Liver (tissue), 9 donors: ENCODE data around the gene OR2AT4. TPM values are rescaled to one million over a fixed set of nuclear protein-coding genes. Genes with fewer than 3 reads are reported as not detected.

Experiments
- DNase-seq: peaks from one replicate; pipeline ENCODE4 v3.0.0-alpha.2; 2017; ENCODE audit warnings: low spot score
- H3K27ac ChIP-seq, 2 donors: one replicate each; pipeline ENCODE4 v1.7.0; 2013; ENCODE audit warnings: inconsistent platforms in 2 of 2, low read length in 2 of 2, control low read depth in 1 of 2, low read depth in 1 of 2, mild to moderate bottlenecking in 1 of 2
- H3K27me3 ChIP-seq, 4 donors: one replicate each; pipeline versions ENCODE4 v1.6.1 to v1.7.0; 2013; ENCODE audit warnings: low read length in 3 of 4, inconsistent platforms in 1 of 4, mild to moderate bottlenecking in 1 of 4, moderate library complexity in 1 of 4; ENCODE audit not compliant: control insufficient read depth in 4 of 4, insufficient read depth in 4 of 4
- H3K36me3 ChIP-seq, 4 donors: one replicate each; pipeline versions ENCODE4 v1.6.1 to v1.7.0; 2013; ENCODE audit warnings: low read length in 3 of 4, mild to moderate bottlenecking in 3 of 4, low read depth in 1 of 4, moderate library complexity in 1 of 4; ENCODE audit not compliant: control insufficient read depth in 4 of 4, insufficient read depth in 3 of 4
- H3K4me1 ChIP-seq, 4 donors: one replicate each; pipeline versions ENCODE4 v1.6.1 to v1.7.0; 2013; ENCODE audit warnings: low read length in 3 of 4, mild to moderate bottlenecking in 3 of 4, moderate library complexity in 1 of 4; ENCODE audit not compliant: control insufficient read depth in 4 of 4, insufficient read depth in 4 of 4
- H3K4me3 ChIP-seq, 3 donors: one replicate each; pipeline versions ENCODE4 v1.6.1 to v1.7.0; 2013; ENCODE audit warnings: low read length in 3 of 3, control low read depth in 1 of 3, low read depth in 1 of 3, mild to moderate bottlenecking in 1 of 3
- H3K9ac ChIP-seq, 2 donors: one replicate each; pipeline ENCODE4 v1.7.0; 2013; ENCODE audit warnings: low read length in 2 of 2, mild to moderate bottlenecking in 2 of 2, moderate library complexity in 2 of 2, control low read depth in 1 of 2, low read depth in 1 of 2
- H3K9me3 ChIP-seq, 4 donors: one replicate each; pipeline versions ENCODE4 v1.6.1 to v1.7.0; 2013; ENCODE audit warnings: low read length in 3 of 4; ENCODE audit not compliant: control insufficient read depth in 4 of 4
- ATF3 ChIP-seq: IDR thresholded peaks from 2 replicates; pipeline ENCODE4 v1.6.1; 2016; ENCODE audit warnings: antibody characterized with exemption
- CTCF ChIP-seq: fragments of 150-350 bp; IDR thresholded peaks from 2 replicates; pipeline ENCODE4 v1.5.1; 2017; ENCODE audit warnings: improper control_type of control experiment, low read depth, low read length; ENCODE audit not compliant: missing input control
- FOXA1 ChIP-seq: IDR thresholded peaks from 2 replicates; pipeline ENCODE4 v1.6.1; 2016; ENCODE audit warnings: antibody characterized with exemption
- FOXA2 ChIP-seq: IDR thresholded peaks from 2 replicates; pipeline ENCODE4 v1.6.1; 2016; ENCODE audit warnings: antibody characterized with exemption
- GABPA ChIP-seq, 2 donors: IDR thresholded peaks in 1 of 2; conservative IDR thresholded peaks in 1 of 2; 2 replicates each; pipeline ENCODE4 v1.6.1; 2016; ENCODE audit warnings: antibody characterized with exemption in 2 of 2, mild to moderate bottlenecking in 1 of 2, moderate library complexity in 1 of 2
- HNF4G ChIP-seq: IDR thresholded peaks from 2 replicates; pipeline ENCODE4 v1.6.1; 2016; ENCODE audit warnings: antibody characterized with exemption
- JUND ChIP-seq, 2 donors: IDR thresholded peaks; 2 replicates each; pipeline ENCODE4 v1.6.1; 2016; ENCODE audit warnings: antibody characterized with exemption in 2 of 2
- MAX ChIP-seq: IDR thresholded peaks from 2 replicates; pipeline ENCODE4 v1.6.1; 2016; ENCODE audit warnings: antibody characterized with exemption
- NR2F2 ChIP-seq: IDR thresholded peaks from 2 replicates; pipeline ENCODE4 v1.6.1; 2016; ENCODE audit warnings: antibody characterized with exemption
- RAD21 ChIP-seq, 2 donors: IDR thresholded peaks; 2 replicates each; pipeline ENCODE4 v1.6.1; 2016; ENCODE audit warnings: antibody characterized with exemption in 2 of 2, mild to moderate bottlenecking in 2 of 2
- REST ChIP-seq: IDR thresholded peaks from 2 replicates; pipeline ENCODE4 v1.6.1; 2016; ENCODE audit warnings: antibody characterized with exemption, mild to moderate bottlenecking
- RXRA ChIP-seq, 2 donors: IDR thresholded peaks; 2 replicates each; pipeline ENCODE4 v1.6.1; 2017 to 2018; ENCODE audit warnings: antibody characterized with exemption in 2 of 2, mild to moderate bottlenecking in 1 of 2
- SP1 ChIP-seq: IDR thresholded peaks from 2 replicates; pipeline ENCODE4 v1.6.1; 2018; ENCODE audit warnings: antibody characterized with exemption, mild to moderate bottlenecking
- ZBTB33 ChIP-seq: IDR thresholded peaks from 2 replicates; pipeline ENCODE4 v1.6.1; 2016; ENCODE audit warnings: antibody characterized with exemption
- WGBS: extraction: QIAGEN DNeasy Blood & Tissue Kit; methylation state at CpG from one replicate; pipeline ENCODE4 v1.1.7; 2013; 5-methylcytosine and 5-hydroxymethylcytosine counted together
- polyA plus RNA-seq, 2 donors: library from polyadenylated mRNA; stranded (reverse) in 1 of 2; unstranded in 1 of 2; fragments of 200-250 nt in 1 of 2; fragments of >200 nt in 1 of 2; fragmentation: Nextera tagmentation in 1 of 2; extraction: Ambion mirVana in 1 of 2; gene quantifications; one replicate each; pipeline versions ENCODE4 v1.2.1 to v1.2.3, GENCODE V29; 2013 to 2015
- total RNA-seq, 2 donors: library from RNA; depleted of rRNA; stranded (reverse); fragments of >200 nt; gene quantifications; one replicate each; pipeline ENCODE4 v1.2.3, GENCODE V29; 2014
- donor health status: healthy.
- donor health status: healthy.
- donor health status: healthy.
- donor health status: healthy.
- donor health status: healthy.

The OR2AT4 gene
- total and polyA plus RNA-seq, 4 donors: not detected

- H3K36me3 ChIP-seq: no peaks in the 10 kb centered on the region
- no peak overlapping the region for H3K27ac ChIP-seq
- no peak overlapping the region for H3K9ac ChIP-seq
- DNase-seq: no peak
- 82% methylated on average over 7 of the region's 7 CpGs for WGBS
- no peaks in the 10 kb centered on the region for H3K9me3 ChIP-seq
- no peak for TF ChIP-seq SP1
- no peak for TF ChIP-seq RAD21 (IDR thresholded peaks at IDR 0.05)
- TF ChIP-seq FOXA1: no peak
- no peak for TF ChIP-seq NR2F2
- no peak for TF ChIP-seq ATF3
- TF ChIP-seq RXRA (IDR thresholded peaks at IDR 0.05): no peak
- no peak for TF ChIP-seq CTCF
- TF ChIP-seq FOXA2: no peak
- no peak for TF ChIP-seq MAX
- TF ChIP-seq GABPA (IDR thresholded peaks at IDR 0.05 in 1 of 2, conservative IDR thresholded peaks at IDR 0.05 in 1 of 2): no peak
- TF ChIP-seq REST: no peak
- no peak for TF ChIP-seq HNF4G
- no peaks in the 10 kb centered on the region for H3K4me1 ChIP-seq
- H3K27me3 ChIP-seq: no peaks in the 10 kb centered on the region
- H3K4me3 ChIP-seq: no peak overlapping the region
Measured at GRCh38 chr11:75077316-75077715, 19.4 kb downstream of the OR2AT4 start.

GRCh38 chr11:75076671-75077070 lies 20.0 kb downstream of the OR2AT4 start:
- Histone ChIP-seq H3K27me3 (no peaks in the 10 kb centered on the region), H3K9ac (no peak overlapping the region), H3K36me3 (no peaks in the 10 kb centered on the region), H3K4me3 (no peak overlapping the region), H3K27ac (no peak overlapping the region), H3K9me3 (no peaks in the 10 kb centered on the region), H3K4me1 (no peaks in the 10 kb centered on the region)
- TF ChIP-seq NR2F2 (no peak), HNF4G (no peak), JUND (IDR thresholded peaks at IDR 0.05) (no peak), SP1 (no peak), RXRA (IDR thresholded peaks at IDR 0.05) (no peak), REST (no peak), FOXA1 (no peak), GABPA (IDR thresholded peaks at IDR 0.05 in 1 of 2, conservative IDR thresholded peaks at IDR 0.05 in 1 of 2) (no peak), ZBTB33 (no peak)
- DNase-seq: no peak
